Measurements from ENCODE around the gene ST7L.

Gene ST7L

DNA sequence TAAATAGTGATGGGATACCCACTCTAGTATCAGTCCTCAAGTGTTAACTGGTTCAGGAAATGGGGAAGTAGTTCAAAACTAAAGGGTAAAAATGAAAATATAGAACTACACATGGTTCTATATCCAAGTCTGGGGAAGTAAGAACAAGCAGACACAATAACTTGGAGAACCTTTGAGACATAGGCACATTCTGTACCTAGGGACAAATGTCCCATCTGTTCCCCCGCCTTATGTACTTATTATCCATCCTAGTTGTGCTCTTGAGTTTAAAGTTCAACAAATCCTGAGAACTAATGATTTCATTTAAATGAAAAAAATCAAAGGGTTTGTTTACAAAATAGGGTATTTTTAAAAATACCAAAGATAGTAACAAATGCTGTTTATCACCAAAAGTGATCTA is 77.6 kb downstream of the ST7L start:
- TF ChIP-seq EGR1 (IDR thresholded peaks at IDR 0.05) (no peak), TEAD4 (IDR thresholded peaks at IDR 0.05) (no peak), EP300 (IDR thresholded peaks at IDR 0.05; ENCODE audit: borderline replicate concordance) (no peak), FOXM1 (IDR thresholded peaks at IDR 0.05; ENCODE audit: borderline replicate concordance, low read depth) (no peak), NFIC (IDR thresholded peaks at IDR 0.05) (no peak), TCF12 (IDR thresholded peaks at IDR 0.05; ENCODE audit: low read depth) (no peak), CREB1 (IDR thresholded peaks at IDR 0.05; ENCODE audit: low read depth) (no peak), RAD21 (IDR thresholded peaks at IDR 0.05; ENCODE audit: low read depth) (no peak), YY1 (IDR thresholded peaks at IDR 0.05; ENCODE audit: low read depth) (no peak), REST (IDR thresholded peaks at IDR 0.05; ENCODE audit: low read depth) (no peak), ZBTB7A (IDR thresholded peaks at IDR 0.05; ENCODE audit: low read depth) (no peak), TAF1 (IDR thresholded peaks at IDR 0.05; ENCODE audit: low read depth) (no peak), CEBPB (IDR thresholded peaks at IDR 0.05) (no peak)
- TF ChIP-seq, protein P1, sequence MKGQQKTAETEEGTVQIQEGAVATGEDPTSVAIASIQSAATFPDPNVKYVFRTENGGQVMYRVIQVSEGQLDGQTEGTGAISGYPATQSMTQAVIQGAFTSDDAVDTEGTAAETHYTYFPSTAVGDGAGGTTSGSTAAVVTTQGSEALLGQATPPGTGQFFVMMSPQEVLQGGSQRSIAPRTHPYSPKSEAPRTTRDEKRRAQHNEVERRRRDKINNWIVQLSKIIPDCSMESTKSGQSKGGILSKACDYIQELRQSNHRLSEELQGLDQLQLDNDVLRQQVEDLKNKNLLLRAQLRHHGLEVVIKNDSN (IDR thresholded peaks at IDR 0.05), result no peak
- TF ChIP-seq, protein P2, sequence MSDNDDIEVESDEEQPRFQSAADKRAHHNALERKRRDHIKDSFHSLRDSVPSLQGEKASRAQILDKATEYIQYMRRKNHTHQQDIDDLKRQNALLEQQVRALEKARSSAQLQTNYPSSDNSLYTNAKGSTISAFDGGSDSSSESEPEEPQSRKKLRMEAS (IDR thresholded peaks at IDR 0.05), result no peak

DNA sequence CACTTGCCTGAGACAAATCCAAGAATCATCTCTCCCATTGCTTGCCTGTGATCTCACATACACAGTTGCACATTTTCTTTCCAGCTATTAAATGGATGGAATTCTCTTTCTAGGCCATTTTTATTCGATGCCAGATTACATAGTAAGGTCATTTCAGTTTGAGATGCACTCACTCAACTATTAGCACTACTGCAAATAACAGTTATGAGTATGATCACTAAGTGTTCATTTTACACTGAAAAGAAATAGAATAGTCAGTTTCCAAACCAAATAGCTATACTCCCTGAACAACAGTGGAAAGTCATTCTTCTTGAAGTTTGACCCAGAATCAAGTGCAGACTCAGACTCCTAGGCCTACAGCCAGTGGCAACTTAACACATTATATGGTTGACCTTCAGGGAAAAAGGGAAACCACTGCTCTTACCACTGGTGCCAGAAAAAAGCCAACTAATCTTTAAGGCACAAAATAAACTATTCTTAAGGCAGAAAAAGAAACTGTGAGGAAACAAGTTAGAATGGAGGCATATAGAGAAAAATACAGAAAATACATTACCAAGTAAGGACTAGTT is 78.6 kb downstream of the ST7L start:
- TF ChIP-seq TCF12 (IDR thresholded peaks at IDR 0.05; ENCODE audit: low read depth), result no peak

DNA sequence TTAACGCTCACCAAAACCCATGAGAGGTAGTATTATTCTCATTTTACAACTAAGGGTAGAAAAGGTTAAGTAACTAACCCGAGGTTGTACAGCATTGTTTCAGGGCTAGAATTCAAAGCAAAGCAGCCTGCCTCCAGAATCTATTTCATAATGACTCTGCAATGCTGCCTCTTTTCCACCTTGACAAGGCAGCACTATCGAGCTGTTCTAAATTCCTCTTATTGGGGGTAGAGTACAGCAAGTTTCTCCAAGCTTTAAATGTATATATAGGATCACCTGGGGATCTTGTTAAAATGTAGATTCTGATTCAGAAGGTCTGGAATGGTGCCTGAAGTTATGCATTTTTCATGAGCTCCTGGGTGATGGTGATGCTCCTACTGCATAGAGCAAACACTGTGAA is 80.1 kb downstream of the ST7L start:
- TF ChIP-seq ZBTB7A (IDR thresholded peaks at IDR 0.05; ENCODE audit: low read depth), result no peak
- no peak for TF ChIP-seq TEAD4 (IDR thresholded peaks at IDR 0.05)
- TF ChIP-seq, protein P1 (IDR thresholded peaks at IDR 0.05), result no peak
- TF ChIP-seq, protein P2 (IDR thresholded peaks at IDR 0.05), result no peak
- TF ChIP-seq CEBPB (IDR thresholded peaks at IDR 0.05), result no peak
- TF ChIP-seq NFIC (IDR thresholded peaks at IDR 0.05), result no peak
- no peak for TF ChIP-seq FOXM1 (IDR thresholded peaks at IDR 0.05; ENCODE audit: borderline replicate concordance, low read depth)
- no peak for TF ChIP-seq YY1 (IDR thresholded peaks at IDR 0.05; ENCODE audit: low read depth)
- no peak for TF ChIP-seq TAF1 (IDR thresholded peaks at IDR 0.05; ENCODE audit: low read depth)
- TF ChIP-seq RAD21 (IDR thresholded peaks at IDR 0.05; ENCODE audit: low read depth), result no peak
- TF ChIP-seq EP300 (IDR thresholded peaks at IDR 0.05; ENCODE audit: borderline replicate concordance), result no peak
- no peak for TF ChIP-seq EGR1 (IDR thresholded peaks at IDR 0.05)
- TF ChIP-seq CREB1 (IDR thresholded peaks at IDR 0.05; ENCODE audit: low read depth), result no peak
- TF ChIP-seq TCF12 (IDR thresholded peaks at IDR 0.05; ENCODE audit: low read depth), result no peak
- TF ChIP-seq REST (IDR thresholded peaks at IDR 0.05; ENCODE audit: low read depth), result no peak

DNA sequence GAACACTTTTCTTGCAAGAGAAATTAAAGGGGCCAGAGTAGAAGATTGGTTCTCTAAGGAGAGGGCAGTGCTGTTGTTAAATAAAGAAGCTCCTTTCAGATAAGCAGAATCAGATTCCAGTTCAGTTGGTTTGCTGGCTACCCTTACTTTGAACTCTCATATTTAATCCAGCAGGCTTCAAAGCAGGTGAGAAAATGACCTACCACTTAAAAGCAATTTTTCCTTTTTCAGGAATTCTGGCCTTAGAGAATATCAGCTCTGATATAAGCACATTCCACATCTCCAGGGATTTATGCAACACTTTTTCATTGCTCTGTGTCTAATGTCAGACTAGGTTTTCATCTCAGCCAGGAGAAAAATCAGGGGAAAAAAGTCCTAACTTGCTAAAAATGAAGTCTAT is 81.5 kb downstream of the ST7L start:
- no peak for TF ChIP-seq EP300 (IDR thresholded peaks at IDR 0.05; ENCODE audit: borderline replicate concordance)
- TF ChIP-seq TCF12 (IDR thresholded peaks at IDR 0.05; ENCODE audit: low read depth), result no peak
- no peak for TF ChIP-seq NFIC (IDR thresholded peaks at IDR 0.05)
- no peak for TF ChIP-seq REST (IDR thresholded peaks at IDR 0.05; ENCODE audit: low read depth)
- TF ChIP-seq TAF1 (IDR thresholded peaks at IDR 0.05; ENCODE audit: low read depth), result no peak
- no peak for TF ChIP-seq YY1 (IDR thresholded peaks at IDR 0.05; ENCODE audit: low read depth)
- no peak for TF ChIP-seq FOXM1 (IDR thresholded peaks at IDR 0.05; ENCODE audit: borderline replicate concordance, low read depth)
- TF ChIP-seq TEAD4 (IDR thresholded peaks at IDR 0.05), result no peak

DNA sequence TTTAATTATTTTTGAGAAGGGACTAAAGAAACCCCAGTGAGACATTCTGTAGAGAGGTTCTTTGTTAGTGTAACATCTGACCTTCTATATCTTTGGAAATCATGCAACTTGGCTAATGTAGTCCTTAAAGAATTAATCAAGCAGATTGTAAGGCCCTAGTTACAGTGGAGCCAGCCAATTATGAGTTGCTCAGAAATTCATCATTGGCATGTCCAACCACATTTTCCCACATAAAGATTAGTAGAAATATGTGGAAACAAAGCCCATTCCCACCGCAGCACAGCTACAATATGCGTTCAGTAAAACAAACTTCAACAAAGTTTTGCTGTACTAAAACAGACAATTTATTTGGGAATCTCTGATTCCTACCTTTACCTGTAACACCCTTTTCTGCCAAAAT is 82.4 kb downstream of the ST7L start:
- TF ChIP-seq EP300 (IDR thresholded peaks at IDR 0.05; ENCODE audit: borderline replicate concordance), result no peak
- TF ChIP-seq CEBPB (IDR thresholded peaks at IDR 0.05), result no peak
